ENCODE measurements around the gene ELMO3.

GRCh38 chr16:67170168-67170948, 28.6 kb upstream of the ELMO3 start, which contains the start of gene NOL3:
- TF ChIP-seq POLR2AphosphoS5 (IDR thresholded peaks at IDR 0.05; ENCODE audit: low read depth, low read length) (no peak), TAF1 (IDR thresholded peaks at IDR 0.05; ENCODE audit: low read depth, low read length) (no peak), POLR2A (IDR thresholded peaks at IDR 0.05; ENCODE audit: low read depth, low read length) (no peak), POU2F2 (IDR thresholded peaks at IDR 0.05; ENCODE audit: low read depth, low read length) (no peak), SPI1 (IDR thresholded peaks at IDR 0.05; ENCODE audit: low read depth, low read length) (no peak), PAX5 (IDR thresholded peaks at IDR 0.05; ENCODE audit: insufficient read depth, low read length, severe bottlenecking) (no peak)
